AG04449 (cell line): Measurements from ENCODE around the gene DOCK9.

ENCODE experiments used
- CTCF ChIA-PET: fragments of 350-600 bp; formaldehyde crosslinking; extraction: SDS; loops from one replicate; lab custom pipeline; 2021; ENCODE audit warnings: antibody characterized with exemption; lab: Yijun Ruan, JAX
- POLR2A ChIA-PET: fragments of 400-600, 350-600 bp; formaldehyde crosslinking; extraction: SDS; loops from one replicate; lab custom pipeline; 2020; ENCODE audit warnings: antibody characterized with exemption, inconsistent platforms; lab: Yijun Ruan, JAX
- DNase-seq: peaks from one replicate; pipeline ENCODE4 v3.0.0-alpha.2; 2010; ENCODE audit warnings: low read depth, low spot score
- H3K4me3 ChIP-seq: 2 replicates; pipeline ENCODE4 v1.5.1; 2011; ENCODE audit warnings: low read depth, mild to moderate bottlenecking, control low read depth, low read length
- CTCF ChIP-seq: IDR thresholded peaks from one replicate; pipeline ENCODE4 v1.5.1; 2011; ENCODE audit warnings: mild to moderate bottlenecking, moderate library complexity, low read length, control low read depth, inconsistent platforms; ENCODE audit not compliant: insufficient read depth; ENCODE audit errors: missing control alignments

Gene DOCK9

GRCh38 chr13:98910501-98910951 lies 67.3 kb downstream of the DOCK9 start:
- no peak for TF ChIP-seq CTCF
- POLR2A ChIA-PET: no interaction called here
- CTCF ChIA-PET: interaction anchor here (1.0 to 1.6 kb wide), 2 partner anchors 9 to 123 kb away, joined by 3 read pairs; no protein-coding TSS in a partner anchor
- no peak overlapping the region for H3K4me3 ChIP-seq
- DNase-seq: peak; percentile 7

- no peak overlapping the region for H3K4me3 ChIP-seq
- no peak for TF ChIP-seq CTCF
- CTCF ChIA-PET: interaction anchor here (0.9 kb wide), 1 partner anchor 12 kb away, joined by 3 read pairs; no protein-coding TSS in a partner anchor
- POLR2A ChIA-PET: no interaction called here
- DNase-seq: no peak
Measured at GRCh38 chr13:98909016-98909415, 68.8 kb downstream of the DOCK9 start.

GRCh38 chr13:98906746-98907502 lies 70.9 kb downstream of the DOCK9 start:
- POLR2A ChIA-PET: no interaction called here
- DNase-seq: no peak
- no peak overlapping the region for H3K4me3 ChIP-seq
- TF ChIP-seq CTCF: no peak
- CTCF ChIA-PET: interaction anchor here (1.0 kb wide), 1 partner anchor 10 kb away, joined by 3 read pairs; no protein-coding TSS in a partner anchor

- no peak for DNase-seq
- CTCF ChIA-PET: no interaction called here
- no peak for TF ChIP-seq CTCF
- H3K4me3 ChIP-seq: no peak overlapping the region
- POLR2A ChIA-PET: no interaction called here
Measured at GRCh38 chr13:98905199-98905598, 72.7 kb downstream of the DOCK9 start.

- H3K4me3 ChIP-seq: no peak overlapping the region
- POLR2A ChIA-PET: interaction anchor here (0.7 kb wide), 1 partner anchor 222 kb away, joined by 3 read pairs; no protein-coding TSS in a partner anchor
- CTCF ChIA-PET: interaction anchor here (0.7 to 1.8 kb wide), 2 partner anchors 15 to 132 kb away, joined by 3 to 4 read pairs; no protein-coding TSS in a partner anchor
- no peak for DNase-seq
- TF ChIP-seq CTCF: no peak
Measured at GRCh38 chr13:98900442-98900841, 77.4 kb downstream of the DOCK9 start.

- CTCF ChIA-PET: interaction anchor here (1.0 to 1.4 kb wide), 2 partner anchors 11 to 29 kb away, joined by 3 read pairs; no protein-coding TSS in a partner anchor
- DNase-seq: no peak
- POLR2A ChIA-PET: no interaction called here
Measured at GRCh38 chr13:98897706-98898105, 80.2 kb downstream of the DOCK9 start.

More at GRCh38 chr13:98897706-98898105, 80.2 kb downstream of the DOCK9 start:
- H3K4me3 ChIP-seq: no peak overlapping the region
- no peak for TF ChIP-seq CTCF
